ENCODE data around the gene IKBKE.

IKBKE gene

GRCh38 chr1:206469933-206470691 lies at the start of gene IKBKE:
TSS of gene IKBKE (plus strand) at chr1:206470476. CDS start at chr1:206473228, 2,752 bp downstream.
- Histone ChIP-seq H3K4me2 (ENCODE audit: low read length) (peak within 1 kb of the TSS; percentile 68), H3K36me3 (replicated peaks; ENCODE audit: low read depth, low read length) (peaks cover 16% of the 10 kb centered on the region), H3K27me3 (ENCODE audit: low read depth, low read length) (no peaks in the 10 kb centered on the region), H3K79me2 (ENCODE audit: low read length) (peaks cover 26% of the 10 kb centered on the region), H3K4me1 (ENCODE audit: low read length) (peaks cover 70% of the 10 kb centered on the region), H3K9ac (ENCODE audit: low read length) (peak within 1 kb of the TSS; percentile 91), H4K20me1 (ENCODE audit: insufficient read depth, low read length) (no peaks in the 10 kb centered on the region), H3K9me3 (ENCODE audit: insufficient read depth, low read length) (no peaks in the 10 kb centered on the region), H2AFZ (ENCODE audit: low read depth, low read length) (peak within 1 kb of the TSS; percentile 28), H3K4me3 (ENCODE audit: low read length) (peak within 1 kb of the TSS; percentile 91), H3K27ac (ENCODE audit: low read length) (peak within 1 kb of the TSS; percentile 68)
- TF ChIP-seq, protein P1, sequence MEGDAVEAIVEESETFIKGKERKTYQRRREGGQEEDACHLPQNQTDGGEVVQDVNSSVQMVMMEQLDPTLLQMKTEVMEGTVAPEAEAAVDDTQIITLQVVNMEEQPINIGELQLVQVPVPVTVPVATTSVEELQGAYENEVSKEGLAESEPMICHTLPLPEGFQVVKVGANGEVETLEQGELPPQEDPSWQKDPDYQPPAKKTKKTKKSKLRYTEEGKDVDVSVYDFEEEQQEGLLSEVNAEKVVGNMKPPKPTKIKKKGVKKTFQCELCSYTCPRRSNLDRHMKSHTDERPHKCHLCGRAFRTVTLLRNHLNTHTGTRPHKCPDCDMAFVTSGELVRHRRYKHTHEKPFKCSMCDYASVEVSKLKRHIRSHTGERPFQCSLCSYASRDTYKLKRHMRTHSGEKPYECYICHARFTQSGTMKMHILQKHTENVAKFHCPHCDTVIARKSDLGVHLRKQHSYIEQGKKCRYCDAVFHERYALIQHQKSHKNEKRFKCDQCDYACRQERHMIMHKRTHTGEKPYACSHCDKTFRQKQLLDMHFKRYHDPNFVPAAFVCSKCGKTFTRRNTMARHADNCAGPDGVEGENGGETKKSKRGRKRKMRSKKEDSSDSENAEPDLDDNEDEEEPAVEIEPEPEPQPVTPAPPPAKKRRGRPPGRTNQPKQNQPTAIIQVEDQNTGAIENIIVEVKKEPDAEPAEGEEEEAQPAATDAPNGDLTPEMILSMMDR (IDR thresholded peaks at IDR 0.05; ENCODE audit: low read depth, low read length): peak; percentile 35
- no peak for TF ChIP-seq EZH2phosphoT487 (IDR thresholded peaks at IDR 0.05; ENCODE audit: low read depth)

DNA sequence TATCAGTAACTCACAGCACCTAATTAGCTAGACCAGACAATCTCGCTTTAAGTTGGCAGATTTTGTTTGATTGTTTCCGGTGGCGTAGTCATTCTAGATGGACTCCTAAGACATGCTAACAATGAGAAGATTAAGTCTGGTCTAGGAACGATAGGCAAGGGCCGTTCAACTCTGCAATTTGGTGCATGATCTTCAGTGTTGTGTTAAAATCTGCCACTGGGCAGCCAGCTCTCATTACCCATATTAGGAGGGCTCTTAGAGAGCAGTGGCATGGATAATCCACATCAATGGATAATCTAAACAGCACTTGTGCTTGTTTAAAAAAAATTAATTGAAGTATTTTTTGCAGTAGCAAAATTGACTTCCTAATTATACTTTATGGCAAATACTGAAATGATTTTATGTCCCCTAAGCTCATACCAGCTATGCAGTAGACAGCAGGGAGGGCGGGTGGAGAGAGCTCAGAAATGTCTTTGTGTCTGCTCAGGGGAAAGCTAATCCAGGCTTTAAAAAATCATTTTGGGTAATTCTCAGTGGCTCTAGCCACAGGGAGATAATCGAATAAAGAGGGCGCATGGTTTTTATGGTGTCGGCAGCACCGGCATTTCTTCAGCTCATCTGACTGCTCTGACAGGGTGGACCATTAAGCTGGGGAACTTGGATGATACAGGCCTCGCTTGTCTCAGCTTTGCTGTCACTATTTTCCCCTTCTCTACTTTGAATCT lies 48.5 kb upstream of the IKBKE start:
- H3K36me3 ChIP-seq (replicated peaks; ENCODE audit: low read depth, low read length): peaks cover 26% of the 10 kb centered on the region
- TF ChIP-seq EZH2phosphoT487 (IDR thresholded peaks at IDR 0.05; ENCODE audit: low read depth): no peak
- TF ChIP-seq, protein P1 (IDR thresholded peaks at IDR 0.05; ENCODE audit: low read depth, low read length): no peak
- 0 out of 2 replicates have a peak, but pooled peaks cover 5% of the 10 kb centered on the region for H4K20me1 ChIP-seq (ENCODE audit: insufficient read depth, low read length)
- no peak overlapping the region for H3K4me2 ChIP-seq (ENCODE audit: low read length)
- no peaks in the 10 kb centered on the region for H3K27me3 ChIP-seq (ENCODE audit: low read depth, low read length)
- no peak overlapping the region for H3K4me3 ChIP-seq (ENCODE audit: low read length)
- no peak overlapping the region for H3K27ac ChIP-seq (ENCODE audit: low read length)
- H3K4me1 ChIP-seq (ENCODE audit: low read length): peaks cover 20% of the 10 kb centered on the region
- H3K9ac ChIP-seq (ENCODE audit: low read length): no peak overlapping the region
- H3K79me2 ChIP-seq (ENCODE audit: low read length): no peaks in the 10 kb centered on the region
- no peaks in the 10 kb centered on the region for H3K9me3 ChIP-seq (ENCODE audit: insufficient read depth, low read length)
- H2AFZ ChIP-seq (ENCODE audit: low read depth, low read length): no peak overlapping the region

- no peak overlapping the region for H2AFZ ChIP-seq (ENCODE audit: low read depth, low read length)
Observed at GRCh38 chr1:206422525-206422924, 47.8 kb upstream of the IKBKE start.

More at GRCh38 chr1:206422525-206422924, 47.8 kb upstream of the IKBKE start:
- H3K36me3 ChIP-seq (replicated peaks; ENCODE audit: low read depth, low read length): peaks cover 25% of the 10 kb centered on the region
- TF ChIP-seq EZH2phosphoT487 (IDR thresholded peaks at IDR 0.05; ENCODE audit: low read depth): no peak
- TF ChIP-seq, protein P1 (IDR thresholded peaks at IDR 0.05; ENCODE audit: low read depth, low read length): no peak
- H3K9me3 ChIP-seq (ENCODE audit: insufficient read depth, low read length): no peaks in the 10 kb centered on the region
- 0 out of 2 replicates have a peak, but pooled peaks cover 5% of the 10 kb centered on the region for H4K20me1 ChIP-seq (ENCODE audit: insufficient read depth, low read length)
- no peak overlapping the region for H3K4me3 ChIP-seq (ENCODE audit: low read length)
- no peaks in the 10 kb centered on the region for H3K79me2 ChIP-seq (ENCODE audit: low read length)
- H3K9ac ChIP-seq (ENCODE audit: low read length): no peak overlapping the region
- peaks cover 20% of the 10 kb centered on the region for H3K4me1 ChIP-seq (ENCODE audit: low read length)
- no peak overlapping the region for H3K27ac ChIP-seq (ENCODE audit: low read length)
- H3K4me2 ChIP-seq (ENCODE audit: low read length): no peak overlapping the region
- no peaks in the 10 kb centered on the region for H3K27me3 ChIP-seq (ENCODE audit: low read depth, low read length)
